ENCODE results near the gene SMIM24.
A peak's percentile ranks its signal among the peaks of the same experiment; 100 is the strongest.

The SMIM24 gene

GRCh38 chr19:3507371-3508120 is 27.2 kb upstream of the SMIM24 start:
- no peaks in the 10 kb centered on the region for H3K27me3 ChIP-seq (replicated peaks; ENCODE audit: control insufficient read depth, insufficient read depth, low read length)
- DNase-seq (ENCODE audit: extremely low read depth, insufficient read length), result no peak
- H3K36me3 ChIP-seq (ENCODE audit: control insufficient read depth, insufficient read depth, low read length), result peaks cover 7% of the 10 kb centered on the region
- TF ChIP-seq CTCF (IDR thresholded peaks at IDR 0.05; ENCODE audit: insufficient read depth, low read length, poor library complexity, severe bottlenecking), result no peak
- H3K4me3 ChIP-seq (replicated peaks; ENCODE audit: low read depth, low read length), result peak overlapping the region; percentile 75

GRCh38 chr19:3506384-3507340 is 26.3 kb upstream of the SMIM24 start:
- Histone ChIP-seq H3K27me3 (replicated peaks; ENCODE audit: control insufficient read depth, insufficient read depth, low read length) (no peaks in the 10 kb centered on the region), H3K4me3 (replicated peaks; ENCODE audit: low read depth, low read length) (peak overlapping the region; percentile 75), H3K36me3 (ENCODE audit: control insufficient read depth, insufficient read depth, low read length) (peaks cover 7% of the 10 kb centered on the region)
- DNase-seq (ENCODE audit: extremely low read depth, insufficient read length), result no peak
- no peak for TF ChIP-seq CTCF (IDR thresholded peaks at IDR 0.05; ENCODE audit: insufficient read depth, low read length, poor library complexity, severe bottlenecking)

GRCh38 chr19:3505598-3506383 is 25.5 kb upstream of the SMIM24 start, which contains the start of gene FZR1:
Gene FZR1 (plus strand): TSS chr19:3506311. CDS start chr19:3522990, 16,679 bp downstream.
- peak; percentile 7 for TF ChIP-seq CTCF (IDR thresholded peaks at IDR 0.05; ENCODE audit: insufficient read depth, low read length, poor library complexity, severe bottlenecking)
- peak within 1 kb of the TSS; percentile 75 for H3K4me3 ChIP-seq (replicated peaks; ENCODE audit: low read depth, low read length)
- no peaks in the 10 kb centered on the region for H3K27me3 ChIP-seq (replicated peaks; ENCODE audit: control insufficient read depth, insufficient read depth, low read length)
- DNase-seq (ENCODE audit: extremely low read depth, insufficient read length), result peak; percentile 100
- peaks cover 7% of the 10 kb centered on the region for H3K36me3 ChIP-seq (ENCODE audit: control insufficient read depth, insufficient read depth, low read length)

- no peak for DNase-seq (ENCODE audit: extremely low read depth, insufficient read length)
- no peak overlapping the region for H3K4me3 ChIP-seq (replicated peaks; ENCODE audit: low read depth, low read length)
- H3K27me3 ChIP-seq (replicated peaks; ENCODE audit: control insufficient read depth, insufficient read depth, low read length), result no peaks in the 10 kb centered on the region
- TF ChIP-seq CTCF (IDR thresholded peaks at IDR 0.05; ENCODE audit: insufficient read depth, low read length, poor library complexity, severe bottlenecking), result no peak
- peaks cover 6% of the 10 kb centered on the region for H3K36me3 ChIP-seq (ENCODE audit: control insufficient read depth, insufficient read depth, low read length)
Measured at GRCh38 chr19:3504735-3505134, 24.4 kb upstream of the SMIM24 start.

- TF ChIP-seq CTCF (IDR thresholded peaks at IDR 0.05; ENCODE audit: insufficient read depth, low read length, poor library complexity, severe bottlenecking), result no peak
- Histone ChIP-seq H3K4me3 (replicated peaks; ENCODE audit: low read depth, low read length) (no peak overlapping the region), H3K36me3 (ENCODE audit: control insufficient read depth, insufficient read depth, low read length) (no peaks in the 10 kb centered on the region; the same call in 1 of the 2 replicates), H3K27me3 (replicated peaks; ENCODE audit: control insufficient read depth, insufficient read depth, low read length) (no peaks in the 10 kb centered on the region)
- DNase-seq (ENCODE audit: extremely low read depth, insufficient read length), result no peak
Measured at GRCh38 chr19:3503036-3503572, 22.8 kb upstream of the SMIM24 start.
